ENCODE results near the gene FITM1. TPM values are rescaled to one million over a fixed set of nuclear protein-coding genes. Genes with fewer than 3 reads are reported as not detected.

The FITM1 gene
- polyA plus RNA-seq, 1 donor from 2014 or later = 0.88 TPM

- H3K27me3 ChIP-seq (ENCODE audit: insufficient read depth, low read depth, low read length) = no peaks in the 10 kb centered on the region
- H3K4me2 ChIP-seq (ENCODE audit: low read length) = no peak overlapping the region
- no peaks in the 10 kb centered on the region for H4K20me1 ChIP-seq (ENCODE audit: insufficient read depth)
- no peaks in the 10 kb centered on the region for H3K36me3 ChIP-seq (ENCODE audit: insufficient read depth, low read length)
- H3K9ac ChIP-seq (ENCODE audit: low read length) = no peak overlapping the region
- no peaks in the 10 kb centered on the region for H3K79me2 ChIP-seq (replicated peaks; ENCODE audit: insufficient read depth, low read length)
- no peak overlapping the region for H2AFZ ChIP-seq (ENCODE audit: low read depth, low read length)
- H3K27ac ChIP-seq (ENCODE audit: low read length) = no peak overlapping the region
- no peaks in the 10 kb centered on the region for H3K9me2 ChIP-seq (ENCODE audit: insufficient read depth, low read length)
- H3K4me3 ChIP-seq (ENCODE audit: low read length) = no peak overlapping the region
- H3F3A ChIP-seq (ENCODE audit: insufficient read depth, low read length, poor library complexity, severe bottlenecking) = no peaks in the 10 kb centered on the region
- H3K9me3 ChIP-seq (ENCODE audit: low read length) = no peaks in the 10 kb centered on the region
- TF ChIP-seq TAF1 (IDR thresholded peaks at IDR 0.05; ENCODE audit: low read depth) (no peak), POLR2AphosphoS5 (IDR thresholded peaks at IDR 0.05) (no peak), SMC3 (conservative IDR thresholded peaks at IDR 0.05; ENCODE audit: poor library complexity) (no peak), RAD21 (conservative IDR thresholded peaks at IDR 0.05) (no peak), REST (IDR thresholded peaks at IDR 0.05; ENCODE audit: borderline replicate concordance) (no peak), CTCF (IDR thresholded peaks at IDR 0.05; ENCODE audit: poor library complexity, severe bottlenecking) (no peak), MXI1 (conservative IDR thresholded peaks at IDR 0.05; ENCODE audit: poor library complexity, severe bottlenecking) (no peak), EZH2 (IDR thresholded peaks at IDR 0.05; ENCODE audit: borderline replicate concordance, insufficient read depth, low read length, poor library complexity, severe bottlenecking) (no peak), EP300 (conservative IDR thresholded peaks at IDR 0.05; ENCODE audit: poor library complexity, severe bottlenecking) (no peak)
Measured at GRCh38 chr14:24123424-24124417, 6.7 kb upstream of the FITM1 start.

- Histone ChIP-seq H3K27me3 (ENCODE audit: insufficient read depth, low read depth, low read length) (no peaks in the 10 kb centered on the region), H3K9me3 (ENCODE audit: low read length) (no peaks in the 10 kb centered on the region), H3K27ac (ENCODE audit: low read length) (no peak overlapping the region)
Measured at GRCh38 chr14:24126939-24127338, 3.5 kb upstream of the FITM1 start.

More at GRCh38 chr14:24126939-24127338, 3.5 kb upstream of the FITM1 start:
- no peak overlapping the region for H3K4me2 ChIP-seq (ENCODE audit: low read length)
- no peaks in the 10 kb centered on the region for H3K9me2 ChIP-seq (ENCODE audit: insufficient read depth, low read length)
- TF ChIP-seq POLR2AphosphoS5 (IDR thresholded peaks at IDR 0.05) (no peak), CTCF (IDR thresholded peaks at IDR 0.05; ENCODE audit: poor library complexity, severe bottlenecking) (no peak), TAF1 (IDR thresholded peaks at IDR 0.05; ENCODE audit: low read depth) (no peak), REST (IDR thresholded peaks at IDR 0.05; ENCODE audit: borderline replicate concordance) (no peak), RAD21 (conservative IDR thresholded peaks at IDR 0.05) (no peak), SMC3 (conservative IDR thresholded peaks at IDR 0.05; ENCODE audit: poor library complexity) (no peak), MXI1 (conservative IDR thresholded peaks at IDR 0.05; ENCODE audit: poor library complexity, severe bottlenecking) (no peak), EP300 (conservative IDR thresholded peaks at IDR 0.05; ENCODE audit: poor library complexity, severe bottlenecking) (no peak), EZH2 (IDR thresholded peaks at IDR 0.05; ENCODE audit: borderline replicate concordance, insufficient read depth, low read length, poor library complexity, severe bottlenecking) (no peak)
- no peaks in the 10 kb centered on the region for H3K36me3 ChIP-seq (ENCODE audit: insufficient read depth, low read length)
- no peaks in the 10 kb centered on the region for H3K79me2 ChIP-seq (replicated peaks; ENCODE audit: insufficient read depth, low read length)
- no peaks in the 10 kb centered on the region for H4K20me1 ChIP-seq (ENCODE audit: insufficient read depth)
- no peak overlapping the region for H2AFZ ChIP-seq (ENCODE audit: low read depth, low read length)
- no peaks in the 10 kb centered on the region for H3F3A ChIP-seq (ENCODE audit: insufficient read depth, low read length, poor library complexity, severe bottlenecking)
- no peak overlapping the region for H3K4me3 ChIP-seq (ENCODE audit: low read length)
- no peak overlapping the region for H3K9ac ChIP-seq (ENCODE audit: low read length)

Data from neural cell (in vitro differentiated cells).